Adrenal gland (tissue), 12 donors: ENCODE data around the gene PQBP1. TPM values are rescaled to one million over a fixed set of nuclear protein-coding genes. Genes with fewer than 3 reads are reported as not detected.

Experiments
- DNase-seq, 7 donors: peaks; one replicate each; pipeline ENCODE4 v3.0.0-alpha.2; 2019 to 2020
- H3K27ac ChIP-seq, 5 donors: fragments of 200-600 bp; sonication (generic) in 4 of 5; 1 replicate in 3 of 5; 2 replicates in 2 of 5; pipeline versions ENCODE4 v1.5.1 to v1.8.0; 2016 to 2020; ENCODE audit warnings: mild to moderate bottlenecking in 1 of 5
- H3K27me3 ChIP-seq: fragments of 200-600 bp; 2 replicates; pipeline ENCODE4 v1.8.0; 2021
- H3K36me3 ChIP-seq, 2 donors: fragments of 200-600 bp; replicated peaks in 1 of 2; 1 replicate in 1 of 2; 2 replicates in 1 of 2; pipeline versions ENCODE4 v1.5.1 to v1.8.0; 2018 to 2022
- H3K4me1 ChIP-seq, 2 donors: fragments of 200-600 bp; replicated peaks in 1 of 2; 1 replicate in 1 of 2; 2 replicates in 1 of 2; pipeline versions ENCODE4 v1.5.1 to v1.8.0; 2018 to 2021
- H3K4me3 ChIP-seq, 4 donors: fragments of 200-600 bp; sonication (generic) in 3 of 4; one replicate each; pipeline ENCODE4 v1.5.1; 2016 to 2018
- H3K9me3 ChIP-seq, 3 donors: fragments of 200-600 bp; sonication (generic) in 1 of 3; replicated peaks in 1 of 3; 1 replicate in 2 of 3; 2 replicates in 1 of 3; pipeline versions ENCODE4 v1.5.1 to v1.8.0; 2016 to 2021
- POLR2A ChIP-seq, 2 donors: fragments of 450-650 bp; IDR thresholded peaks; one replicate each; pipeline ENCODE4 v1.6.1; 2017; ENCODE audit warnings: antibody characterized with exemption in 2 of 2, mild to moderate bottlenecking in 2 of 2, moderate library complexity in 1 of 2
- WGBS, 4 donors: extraction: QIAGEN DNeasy Blood & Tissue Kit in 2 of 4; methylation state at CpG; one replicate each; pipeline versions ENCODE4 v1.1.5 to v1.1.7; 2013 to 2017; 5-methylcytosine and 5-hydroxymethylcytosine counted together
- intact Hi-C, 2 donors: fragments of 100-400 bp; cut with DNase I; formaldehyde crosslinking; loops; one replicate each; pipeline versions ENCODE4 v1.14.1 to v1.15.0; 2022 to 2023
- polyA plus RNA-seq, 3 donors: library from polyadenylated mRNA; stranded (reverse); fragments of 200-250 nt in 2 of 3; fragments of 350-450 nt in 1 of 3; fragmentation: Illumina TruSeq in 1 of 3; extraction: RNeasy Lipid Tissue Mini Kit (QIAGEN cat#74804) in 1 of 3; gene quantifications; one replicate each; pipeline ENCODE4 v1.2.3, GENCODE V29; 2013 to 2014
- total RNA-seq, 9 donors: library from RNA; depleted of rRNA in 4 of 9; stranded (reverse); fragments of >200 nt in 4 of 9; fragments of 120-200 nt in 1 of 9; fragmentation: NEBNext Ultra II Directional in 1 of 9; extraction: Animal tissue kit (Norgen Biotek cat#: 25700) in 1 of 9; gene quantifications; one replicate each; pipeline versions ENCODE4 v1.1.0 to v1.2.4, GENCODE V29; 2013 to 2023
- TF ChIP-seq, protein P1 (sequence below), 6 experiments: fragments of 450-650 bp in 4 of 6; fragments of 200-600 bp in 2 of 6; sonication (generic) in 1 of 6; IDR thresholded peaks; 1 replicate in 5 of 6; 2 replicates in 1 of 6; pipeline versions ENCODE4 v1.5.1 to v1.8.0; 2016 to 2021; ENCODE audit warnings: antibody characterized with exemption in 6 of 6, mild to moderate bottlenecking in 2 of 6, moderate library complexity in 1 of 6
- donor health status: healthy with polysubstance abuse.
- donor health status: Bipolar disorder and iron deficiency.
- donor health status: DM: yes; HTN: yes; CAD: no.
- donor health status: DM: no; HTN: no; CAD: no.
- donor health status: DM: no; HTN: no; CAD: no.
- donor health status: DM: yes; HTN: yes; CAD: no.

The PQBP1 gene
- total and polyA plus RNA-seq, 12 donors, result 53.1 to 316 (median 94.6) TPM

DNA sequence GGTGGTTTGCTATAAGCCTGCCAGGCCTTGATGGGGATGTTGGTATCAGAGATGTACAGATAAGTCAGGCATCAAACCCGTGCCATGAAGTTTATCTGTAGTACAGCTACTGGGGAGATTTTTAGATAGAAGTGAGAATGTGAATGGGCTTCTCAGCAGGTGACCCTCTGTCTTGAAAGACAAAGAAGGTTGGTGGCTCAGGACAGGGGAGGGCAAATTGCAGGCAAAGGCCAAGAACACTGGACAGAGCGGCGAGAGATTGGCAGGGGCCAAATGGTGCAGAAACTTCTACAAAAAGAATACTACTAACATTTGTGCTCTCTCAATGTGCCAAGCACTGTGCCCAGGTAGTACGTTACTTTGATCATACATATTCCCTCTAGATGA is 23.0 kb downstream of the PQBP1 start:
- no peak for DNase-seq
- Histone ChIP-seq H3K9me3 (no peaks in the 10 kb centered on the region), H3K27ac (no peak overlapping the region), H3K4me3 (no peak overlapping the region), H3K27me3 (no peaks in the 10 kb centered on the region), H3K36me3 (peaks cover 0 to 32% of the 10 kb centered on the region in 2 donors), H3K4me1 (peaks cover 0 to 8% of the 10 kb centered on the region in 2 donors)
- intact Hi-C loops, result no loop called here
- TF ChIP-seq, protein P1, sequence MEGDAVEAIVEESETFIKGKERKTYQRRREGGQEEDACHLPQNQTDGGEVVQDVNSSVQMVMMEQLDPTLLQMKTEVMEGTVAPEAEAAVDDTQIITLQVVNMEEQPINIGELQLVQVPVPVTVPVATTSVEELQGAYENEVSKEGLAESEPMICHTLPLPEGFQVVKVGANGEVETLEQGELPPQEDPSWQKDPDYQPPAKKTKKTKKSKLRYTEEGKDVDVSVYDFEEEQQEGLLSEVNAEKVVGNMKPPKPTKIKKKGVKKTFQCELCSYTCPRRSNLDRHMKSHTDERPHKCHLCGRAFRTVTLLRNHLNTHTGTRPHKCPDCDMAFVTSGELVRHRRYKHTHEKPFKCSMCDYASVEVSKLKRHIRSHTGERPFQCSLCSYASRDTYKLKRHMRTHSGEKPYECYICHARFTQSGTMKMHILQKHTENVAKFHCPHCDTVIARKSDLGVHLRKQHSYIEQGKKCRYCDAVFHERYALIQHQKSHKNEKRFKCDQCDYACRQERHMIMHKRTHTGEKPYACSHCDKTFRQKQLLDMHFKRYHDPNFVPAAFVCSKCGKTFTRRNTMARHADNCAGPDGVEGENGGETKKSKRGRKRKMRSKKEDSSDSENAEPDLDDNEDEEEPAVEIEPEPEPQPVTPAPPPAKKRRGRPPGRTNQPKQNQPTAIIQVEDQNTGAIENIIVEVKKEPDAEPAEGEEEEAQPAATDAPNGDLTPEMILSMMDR (IDR thresholded peaks at IDR 0.05), result no peak
- TF ChIP-seq POLR2A (IDR thresholded peaks at IDR 0.05), result no peak
- 68 to 93% (median 83%) methylated on average over 4 of the region's 4 CpGs for WGBS, 4 donors

DNA sequence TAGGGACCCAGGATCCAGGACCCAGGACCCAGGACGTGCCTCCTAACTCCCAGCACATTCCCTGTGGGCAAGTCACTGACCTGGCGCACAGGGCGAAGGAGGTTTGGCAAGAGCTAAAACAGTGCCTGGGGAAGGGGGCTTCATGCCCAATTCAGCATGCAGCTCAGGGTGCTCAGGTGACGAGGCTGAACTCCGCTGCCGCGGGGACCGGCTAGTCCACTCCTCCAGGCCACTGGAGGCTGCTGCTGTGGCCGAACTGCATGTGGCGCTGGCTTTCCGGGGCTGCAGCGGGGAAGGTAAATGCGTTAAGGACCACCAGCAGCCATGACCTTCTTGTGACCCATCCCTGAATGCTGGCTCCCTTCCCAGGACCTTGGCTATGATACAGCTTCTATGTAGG is 26.0 kb downstream of the PQBP1 start:
- no peak for DNase-seq
- TF ChIP-seq, protein P1 (IDR thresholded peaks at IDR 0.05), result no peak
- TF ChIP-seq POLR2A (IDR thresholded peaks at IDR 0.05), result no peak
- intact Hi-C loops, result no loop called here
- Histone ChIP-seq H3K27me3 (no peaks in the 10 kb centered on the region), H3K4me3 (no peak overlapping the region), H3K27ac (no peak overlapping the region), H3K36me3 (peaks cover 0 to 35% of the 10 kb centered on the region in 2 donors), H3K4me1 (peaks cover 0 to 8% of the 10 kb centered on the region in 2 donors), H3K9me3 (no peaks in the 10 kb centered on the region)
- 74 to 93% (median 76%) methylated on average over 8 to 13 of the region's 13 CpGs for WGBS, 4 donors

DNA sequence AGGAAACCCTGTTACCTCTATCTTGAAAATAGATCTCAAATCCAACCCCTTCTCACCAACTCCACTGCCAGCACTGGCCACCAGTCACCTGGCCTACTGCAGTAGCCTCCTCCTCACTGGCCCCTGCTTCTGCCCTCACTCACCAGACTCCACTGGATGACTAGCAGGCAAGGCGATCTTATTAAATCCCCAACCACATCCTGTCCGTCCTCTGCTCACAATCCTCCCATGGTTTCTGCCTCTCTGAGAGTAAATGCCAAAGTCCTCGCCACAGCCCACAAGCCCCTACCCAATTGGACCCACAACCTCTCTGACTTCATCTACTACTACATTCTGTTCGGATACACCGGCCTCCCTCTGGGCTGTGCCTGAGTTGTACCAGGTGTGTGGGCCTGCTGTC is 26.5 kb downstream of the PQBP1 start:
- Histone ChIP-seq H3K9me3 (no peaks in the 10 kb centered on the region), H3K4me3 (no peak overlapping the region), H3K36me3 (peaks cover 0 to 35% of the 10 kb centered on the region in 2 donors), H3K4me1 (peaks cover 0 to 8% of the 10 kb centered on the region in 2 donors), H3K27me3 (no peaks in the 10 kb centered on the region), H3K27ac (no peak overlapping the region)
- no peak for DNase-seq
- WGBS, 4 donors, result 84 to 94% (median 92%) methylated on average over 5 of the region's 5 CpGs
- intact Hi-C loops, result no loop called here
- TF ChIP-seq POLR2A (IDR thresholded peaks at IDR 0.05), result no peak
- TF ChIP-seq, protein P1 (IDR thresholded peaks at IDR 0.05), result no peak

DNA sequence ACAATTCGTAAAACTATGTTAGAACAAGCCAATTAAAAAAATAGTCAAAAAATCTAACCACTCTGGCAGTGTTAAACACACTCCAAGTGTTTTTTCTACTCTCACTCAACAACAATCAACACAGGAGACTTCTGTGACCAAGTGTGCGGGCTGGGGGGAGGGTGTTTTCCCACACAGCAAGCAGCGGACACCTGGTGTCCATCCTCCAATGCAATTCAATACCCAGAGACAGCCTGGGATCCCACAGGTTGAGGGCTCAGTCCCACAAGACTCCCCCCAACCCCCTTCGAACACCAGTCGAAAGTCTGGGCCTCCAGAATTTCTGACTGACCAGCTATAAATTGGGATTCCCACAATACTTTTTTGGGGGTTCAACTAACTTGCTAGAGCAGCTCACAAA is 29.4 kb downstream of the PQBP1 start:
- H3K4me1 ChIP-seq, result no peaks in the 10 kb centered on the region
- no peaks in the 10 kb centered on the region for H3K27me3 ChIP-seq
- H3K36me3 ChIP-seq, result peaks cover 0 to 47% of the 10 kb centered on the region in 2 donors
- no peaks in the 10 kb centered on the region for H3K9me3 ChIP-seq
- H3K27ac ChIP-seq, result no peak overlapping the region
- DNase-seq, result no peak
- intact Hi-C loops, result no loop called here
- no peak for TF ChIP-seq POLR2A (IDR thresholded peaks at IDR 0.05)
- TF ChIP-seq, protein P1 (IDR thresholded peaks at IDR 0.05), result no peak
- WGBS, 4 donors, result 60 to 97% (median 82%) methylated on average over 4 to 5 of the region's 5 CpGs
- H3K4me3 ChIP-seq, result no peak overlapping the region
